Measurements from ENCODE around the gene SCARF2.
A peak's percentile ranks its signal among the peaks of the same experiment; 100 is the strongest.
"Not testable (repeated sequence)": the region's sequence is repeated elsewhere in the genome, so short reads cannot be mapped to it uniquely, and the experiment has no call there.

SCARF2 gene

GRCh38 chr22:20437613-20438426, at the start of gene SCARF2:
Gene SCARF2, minus strand, starts transcription at chr22:20437825. Its CDS starts 71 bp downstream, at chr22:20437754.
- DNase-seq (ENCODE audit: low read depth), result no peak
- H3K4me3 ChIP-seq (ENCODE audit: low read depth, low read length), result peak within 1 kb of the TSS; percentile 97

- no peak for DNase-seq (ENCODE audit: low read depth)
- H3K4me3 ChIP-seq (ENCODE audit: low read depth, low read length), result no peak overlapping the region
Observed at GRCh38 chr22:20486229-20486628, 48.6 kb upstream of the SCARF2 start.

GRCh38 chr22:20484948-20485683, 47.5 kb upstream of the SCARF2 start:
- H3K4me3 ChIP-seq (ENCODE audit: low read depth, low read length), result no peak overlapping the region
- no peak for DNase-seq (ENCODE audit: low read depth)

GRCh38 chr22:20483771-20484170, 46.1 kb upstream of the SCARF2 start:
- no peak overlapping the region for H3K4me3 ChIP-seq (ENCODE audit: low read depth, low read length)
- DNase-seq (ENCODE audit: low read depth), result no peak

- not testable (repeated sequence) for H3K4me3 ChIP-seq (ENCODE audit: low read depth, low read length); DNase-seq (ENCODE audit: low read depth)
Observed at GRCh38 chr22:20483143-20483506, 45.5 kb upstream of the SCARF2 start.

- DNase-seq (ENCODE audit: low read depth), result no peak
- no peak overlapping the region for H3K4me3 ChIP-seq (ENCODE audit: low read depth, low read length)
Observed at GRCh38 chr22:20479612-20480196, 42.1 kb upstream of the SCARF2 start.

- H3K4me3 ChIP-seq (ENCODE audit: low read depth, low read length); DNase-seq (ENCODE audit: low read depth): not testable (repeated sequence)
Observed at GRCh38 chr22:20478059-20478458, 40.4 kb upstream of the SCARF2 start.

- DNase-seq (ENCODE audit: low read depth); H3K4me3 ChIP-seq (ENCODE audit: low read depth, low read length): not testable (repeated sequence)
Observed at GRCh38 chr22:20475569-20475968, 37.9 kb upstream of the SCARF2 start.

- DNase-seq (ENCODE audit: low read depth), result no peak
- H3K4me3 ChIP-seq (ENCODE audit: low read depth, low read length), result no peak overlapping the region
Observed at GRCh38 chr22:20475115-20475436, 37.5 kb upstream of the SCARF2 start.

- DNase-seq (ENCODE audit: low read depth), result no peak
- no peak overlapping the region for H3K4me3 ChIP-seq (ENCODE audit: low read depth, low read length)
Observed at GRCh38 chr22:20472629-20473442, 35.2 kb upstream of the SCARF2 start.

GRCh38 chr22:20471126-20471833, 33.7 kb upstream of the SCARF2 start:
- DNase-seq (ENCODE audit: low read depth), result no peak
- no peak overlapping the region for H3K4me3 ChIP-seq (ENCODE audit: low read depth, low read length)

- not testable (repeated sequence) for DNase-seq (ENCODE audit: low read depth); H3K4me3 ChIP-seq (ENCODE audit: low read depth, low read length)
Observed at GRCh38 chr22:20470525-20470924, 32.9 kb upstream of the SCARF2 start.

- H3K4me3 ChIP-seq (ENCODE audit: low read depth, low read length), result no peak overlapping the region
- no peak for DNase-seq (ENCODE audit: low read depth)
Observed at GRCh38 chr22:20469110-20469868, 31.7 kb upstream of the SCARF2 start.

- H3K4me3 ChIP-seq (ENCODE audit: low read depth, low read length), result no peak overlapping the region
- DNase-seq (ENCODE audit: low read depth), result no peak
Observed at GRCh38 chr22:20466659-20467379, 29.2 kb upstream of the SCARF2 start.

GRCh38 chr22:20465759-20466077, 28.1 kb upstream of the SCARF2 start:
- no peak for DNase-seq (ENCODE audit: low read depth)
- H3K4me3 ChIP-seq (ENCODE audit: low read depth, low read length), result no peak overlapping the region

- no peak for DNase-seq (ENCODE audit: low read depth)
- H3K4me3 ChIP-seq (ENCODE audit: low read depth, low read length), result no peak overlapping the region
Observed at GRCh38 chr22:20464912-20465758, 27.5 kb upstream of the SCARF2 start.

GRCh38 chr22:20464096-20464614, 26.5 kb upstream of the SCARF2 start:
- no peak overlapping the region for H3K4me3 ChIP-seq (ENCODE audit: low read depth, low read length)
- no peak for DNase-seq (ENCODE audit: low read depth)
